Mesenchymal stem cell (in vitro differentiated cells and primary cell): ENCODE results near the gene PCDHGB4. TPM values are rescaled to one million over a fixed set of nuclear protein-coding genes. Genes with fewer than 3 reads are reported as not detected.
"Not testable (repeated sequence)": the region's sequence is repeated elsewhere in the genome, so short reads cannot be mapped to it uniquely, and the experiment has no call there.

Experiments
- DNase-seq: peaks from one replicate; pipeline ENCODE4 v3.0.0-alpha.2; 2013
- H2AFZ ChIP-seq: one replicate; pipeline ENCODE4 v1.6.1; 2013; ENCODE audit warnings: low read depth, mild to moderate bottlenecking, control low read depth, inconsistent platforms, low read length, moderate library complexity
- H2AK5ac ChIP-seq: 2 replicates; pipeline ENCODE4 v1.6.1; 2013; ENCODE audit warnings: low read length, moderate library complexity, mild to moderate bottlenecking, inconsistent platforms; ENCODE audit not compliant: severe bottlenecking
- H2BK120ac ChIP-seq: one replicate; pipeline ENCODE4 v1.6.1; 2013; ENCODE audit warnings: low read depth, mild to moderate bottlenecking, inconsistent platforms, low read length, moderate library complexity
- H2BK12ac ChIP-seq, 2 experiments: one replicate each; pipeline ENCODE4 v1.6.1; 2013; ENCODE audit warnings: inconsistent platforms in 2 of 2, low read length in 2 of 2, mild to moderate bottlenecking in 2 of 2, moderate library complexity in 2 of 2, control low read depth in 1 of 2
- H2BK15ac ChIP-seq: one replicate; pipeline ENCODE4 v1.6.1; 2013; ENCODE audit warnings: mild to moderate bottlenecking, low read depth, inconsistent platforms; ENCODE audit not compliant: poor library complexity, severe bottlenecking
- H2BK5ac ChIP-seq: 2 replicates; pipeline ENCODE4 v1.6.1; 2013; ENCODE audit warnings: low read depth, mild to moderate bottlenecking, low read length, control low read depth, inconsistent platforms; ENCODE audit not compliant: poor library complexity, severe bottlenecking
- H3K14ac ChIP-seq, 2 experiments: one replicate each; pipeline ENCODE4 v1.6.1; 2013; ENCODE audit warnings: inconsistent platforms in 2 of 2, low read length in 2 of 2, control low read depth in 1 of 2, mild to moderate bottlenecking in 1 of 2, moderate library complexity in 1 of 2
- H3K18ac ChIP-seq, 2 experiments: one replicate each; pipeline ENCODE4 v1.6.1; 2013; ENCODE audit warnings: inconsistent platforms in 2 of 2, low read length in 2 of 2, control low read depth in 1 of 2, low read depth in 1 of 2, mild to moderate bottlenecking in 1 of 2
- H3K23ac ChIP-seq, 2 experiments: one replicate each; pipeline ENCODE4 v1.6.1; 2013; ENCODE audit warnings: inconsistent platforms in 2 of 2, low read length in 2 of 2, mild to moderate bottlenecking in 2 of 2, moderate library complexity in 2 of 2, control low read depth in 1 of 2
- H3K27ac ChIP-seq: 2 replicates; pipeline ENCODE4 v1.5.1; 2013; ENCODE audit warnings: mild to moderate bottlenecking, moderate library complexity, low read length, control low read depth, inconsistent platforms; ENCODE audit not compliant: poor library complexity, severe bottlenecking
- H3K27me3 ChIP-seq, 2 experiments: 2 replicates each; pipeline versions ENCODE4 v1.6.1 to v1.7.0; 2013; ENCODE audit warnings: low read length in 2 of 2, mild to moderate bottlenecking in 2 of 2, moderate library complexity in 2 of 2, control low read depth in 1 of 2, inconsistent platforms in 1 of 2; ENCODE audit not compliant: control insufficient read depth in 1 of 2, insufficient read depth in 1 of 2
- H3K36me3 ChIP-seq, 2 experiments: 2 replicates each; pipeline versions ENCODE4 v1.6.1 to v1.7.0; 2013; ENCODE audit warnings: low read length in 2 of 2, control low read depth in 1 of 2, inconsistent platforms in 1 of 2, low read depth in 1 of 2, mild to moderate bottlenecking in 1 of 2; ENCODE audit not compliant: insufficient read depth in 2 of 2, control insufficient read depth in 1 of 2
- H3K4ac ChIP-seq, 2 experiments: one replicate each; pipeline ENCODE4 v1.6.1; 2013; ENCODE audit warnings: inconsistent platforms in 2 of 2, low read length in 2 of 2, mild to moderate bottlenecking in 2 of 2, moderate library complexity in 2 of 2, control low read depth in 1 of 2, low read depth in 1 of 2
- H3K4me1 ChIP-seq: 2 replicates; pipeline ENCODE4 v1.6.1; 2013; ENCODE audit warnings: low read depth, low read length, control low read depth; ENCODE audit not compliant: control insufficient read depth, insufficient read depth
- H3K4me2 ChIP-seq: 2 replicates; pipeline ENCODE4 v1.6.1; 2013; ENCODE audit warnings: low read length, mild to moderate bottlenecking, inconsistent platforms; ENCODE audit not compliant: poor library complexity, severe bottlenecking
- H3K4me3 ChIP-seq, 2 experiments: 2 replicates each; pipeline versions ENCODE4 v1.5.1 to v1.7.0; 2013; ENCODE audit warnings: low read length in 2 of 2, mild to moderate bottlenecking in 2 of 2, control low read depth in 1 of 2, low read depth in 1 of 2; ENCODE audit not compliant: insufficient read depth in 1 of 2
- H3K79me1 ChIP-seq: replicated peaks from 2 replicates; pipeline ENCODE4 v1.6.1; 2013; ENCODE audit warnings: mild to moderate bottlenecking, control low read depth, low read length, inconsistent platforms; ENCODE audit not compliant: poor library complexity, severe bottlenecking
- H3K9ac ChIP-seq: 2 replicates; pipeline ENCODE4 v1.7.0; 2013; ENCODE audit warnings: mild to moderate bottlenecking, low read length, moderate library complexity
- H3K9me3 ChIP-seq: 2 replicates; pipeline ENCODE4 v1.7.0; 2013; ENCODE audit warnings: mild to moderate bottlenecking, low read length; ENCODE audit not compliant: control insufficient read depth
- H4K8ac ChIP-seq: one replicate; pipeline ENCODE4 v1.6.1; 2013; ENCODE audit warnings: inconsistent platforms, mild to moderate bottlenecking, low read length, moderate library complexity
- H4K91ac ChIP-seq: one replicate; pipeline ENCODE4 v1.6.1; 2013; ENCODE audit warnings: mild to moderate bottlenecking, low read length, inconsistent platforms
- WGBS: methylation state at CpG from one replicate; pipeline ENCODE4 v1.1.7; 2013; ENCODE audit warnings: mixed read lengths; 5-methylcytosine and 5-hydroxymethylcytosine counted together
- polyA plus RNA-seq, 2 experiments: library from polyadenylated mRNA; stranded (reverse); fragments of 200-250 nt; gene quantifications; one replicate each; pipeline ENCODE4 v1.2.3, GENCODE V29; 2013

Gene PCDHGB4
- 26.9 TPM for polyA plus RNA-seq (2013, experiment 1 of 2)
- polyA plus RNA-seq (2013, experiment 2 of 2) = 25.9 TPM

GRCh38 chr5:141387557-141388311 is at the start of gene PCDHGB4:
Gene PCDHGB4 (plus strand): TSS chr5:141387698. CDS start chr5:141387885, 187 bp downstream.
- H4K91ac ChIP-seq, H3K14ac ChIP-seq, H3K4me1 ChIP-seq, H2AK5ac ChIP-seq, H3K4me2 ChIP-seq, H2BK120ac ChIP-seq, H3K9ac ChIP-seq, H4K8ac ChIP-seq, H2BK5ac ChIP-seq, H3K23ac ChIP-seq, H3K4ac ChIP-seq, H3K18ac ChIP-seq, H2BK12ac ChIP-seq, H2AFZ ChIP-seq, H3K27me3 ChIP-seq, H2BK15ac ChIP-seq: not testable (repeated sequence)
- H3K36me3 ChIP-seq = peaks cover 0 to 14% of the 10 kb centered on the region in 2 experiments
- 21% methylated on average over 10 of the region's 40 CpGs for WGBS
- H3K79me1 ChIP-seq = peaks cover 12% of the 10 kb centered on the region
- peaks cover 62% of the 10 kb centered on the region for H3K9me3 ChIP-seq
- DNase-seq = peak; percentile 74
- peak within 1 kb of the TSS; percentile 47 to 62 for H3K4me3 ChIP-seq
- peak within 1 kb of the TSS; percentile 57 for H3K27ac ChIP-seq

- Histone ChIP-seq H2AFZ (no peak within 1 kb of the TSS), H3K36me3 (no peaks in the 10 kb centered on the region), H3K14ac (no peak within 1 kb of the TSS), H2BK120ac (no peak within 1 kb of the TSS), H3K4me1 (no peaks in the 10 kb centered on the region), H3K27me3 (no peaks in the 10 kb centered on the region), H3K23ac (no peak within 1 kb of the TSS), H3K9ac (peak within 1 kb of the TSS; percentile 59), H4K91ac (no peak within 1 kb of the TSS), H3K18ac (no peak within 1 kb of the TSS), H2AK5ac (no peak within 1 kb of the TSS), H3K4me3 (peak within 1 kb of the TSS in 1 of 2 experiments; percentile 66), H3K27ac (no peak within 1 kb of the TSS), H2BK5ac (no peak within 1 kb of the TSS), H3K9me3 (peaks cover 67% of the 10 kb centered on the region), H3K79me1 (no peaks in the 10 kb centered on the region), H2BK12ac (no peak within 1 kb of the TSS), H4K8ac (no peak within 1 kb of the TSS), H3K4me2 (no peak within 1 kb of the TSS), H3K4ac (no peak within 1 kb of the TSS), H2BK15ac (no peak within 1 kb of the TSS)
- WGBS = 71% methylated on average over 27 of the region's 27 CpGs
- no peak for DNase-seq
Measured at GRCh38 chr5:141338538-141339306, 48.8 kb upstream of the PCDHGB4 start, which contains the start of gene PCDHGA2. Gene PCDHGA2 (plus strand): TSS chr5:141338760.

- not testable (repeated sequence) for H2BK5ac ChIP-seq, H3K14ac ChIP-seq, H3K36me3 ChIP-seq, H3K79me1 ChIP-seq, H2BK15ac ChIP-seq, H3K23ac ChIP-seq, H3K4ac ChIP-seq, H3K4me2 ChIP-seq, H3K9ac ChIP-seq, H3K4me3 ChIP-seq, H3K27me3 ChIP-seq, H4K8ac ChIP-seq, H3K18ac ChIP-seq, H2AK5ac ChIP-seq, DNase-seq, H2BK120ac ChIP-seq, H2BK12ac ChIP-seq, H4K91ac ChIP-seq, H3K27ac ChIP-seq, H2AFZ ChIP-seq, H3K4me1 ChIP-seq
- peaks cover 68% of the 10 kb centered on the region for H3K9me3 ChIP-seq
- WGBS = 96% methylated on average over 29 of the region's 45 CpGs
Measured at GRCh38 chr5:141340781-141341354, 46.6 kb upstream of the PCDHGB4 start.

- Histone ChIP-seq H2AK5ac (no peak overlapping the region), H3K27ac (no peak overlapping the region), H3K18ac (no peak overlapping the region), H3K36me3 (no peaks in the 10 kb centered on the region), H2BK120ac (no peak overlapping the region), H3K79me1 (no peaks in the 10 kb centered on the region), H3K9me3 (peaks cover 60% of the 10 kb centered on the region), H4K91ac (no peak overlapping the region), H3K23ac (no peak overlapping the region), H2BK15ac (no peak overlapping the region), H3K14ac (no peak overlapping the region), H3K4me1 (no peaks in the 10 kb centered on the region), H3K4ac (no peak overlapping the region), H2BK5ac (no peak overlapping the region), H3K27me3 (no peaks in the 10 kb centered on the region), H2AFZ (no peak overlapping the region), H3K4me3 (no peak overlapping the region), H3K4me2 (no peak overlapping the region), H4K8ac (no peak overlapping the region), H2BK12ac (no peak overlapping the region), H3K9ac (no peak overlapping the region)
- WGBS = 0% methylated on average over 1 of the region's 1 CpG
- no peak for DNase-seq
Measured at GRCh38 chr5:141342773-141343172, 44.7 kb upstream of the PCDHGB4 start.
